Brain pericyte (primary cell): ENCODE results near the gene RGS17.
A peak's percentile ranks its signal among the peaks of the same experiment; 100 is the strongest.
"Not testable (repeated sequence)": the region's sequence is repeated elsewhere in the genome, so short reads cannot be mapped to it uniquely, and the experiment has no call there.

Experiments used
- DNase-seq: peaks from one replicate; pipeline ENCODE4 v3.0.0-alpha.2; 2012; ENCODE audit warnings: low read depth, low spot score

RGS17 gene

DNA sequence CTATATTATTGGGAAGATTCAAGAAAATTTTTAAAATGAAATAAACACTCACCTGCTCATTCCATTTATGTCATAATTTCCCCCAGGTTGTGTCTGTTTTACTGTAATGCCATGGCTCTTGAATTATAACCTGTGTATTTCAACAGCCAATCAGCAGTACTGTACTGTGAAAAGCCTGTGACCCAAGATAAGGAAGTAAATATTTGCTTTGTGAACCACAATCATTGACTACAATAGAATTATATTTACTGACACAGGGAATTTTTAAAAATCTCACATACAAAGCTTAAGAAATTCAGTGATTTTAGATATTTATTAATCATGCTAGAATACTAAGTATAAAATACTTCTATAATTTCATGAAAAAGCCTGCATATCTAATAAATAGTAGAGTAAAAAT is 6.0 kb downstream of the RGS17 start:
- no peak for DNase-seq

- DNase-seq, result no peak
Measured at GRCh38 chr6:153123801-153124200, 7.3 kb downstream of the RGS17 start.

DNA sequence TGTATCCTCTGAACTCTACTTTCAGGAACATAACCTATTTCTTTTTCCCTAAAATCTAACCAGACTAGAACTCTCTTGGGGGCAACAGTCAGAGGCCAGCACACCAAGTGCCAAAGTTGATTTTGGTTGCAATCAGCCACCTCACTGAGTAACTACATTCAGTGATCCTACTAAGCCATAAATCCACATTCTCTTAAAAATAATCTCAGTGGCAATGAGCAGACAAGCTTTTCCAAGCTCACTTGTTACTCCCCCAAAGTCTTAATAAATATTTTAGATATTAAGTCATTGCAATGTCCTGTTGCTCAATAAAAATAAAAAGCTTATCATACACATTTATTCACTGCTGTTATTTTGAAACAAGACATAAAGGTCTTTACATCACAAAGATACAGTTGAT is 9.8 kb downstream of the RGS17 start:
- no peak for DNase-seq

DNA sequence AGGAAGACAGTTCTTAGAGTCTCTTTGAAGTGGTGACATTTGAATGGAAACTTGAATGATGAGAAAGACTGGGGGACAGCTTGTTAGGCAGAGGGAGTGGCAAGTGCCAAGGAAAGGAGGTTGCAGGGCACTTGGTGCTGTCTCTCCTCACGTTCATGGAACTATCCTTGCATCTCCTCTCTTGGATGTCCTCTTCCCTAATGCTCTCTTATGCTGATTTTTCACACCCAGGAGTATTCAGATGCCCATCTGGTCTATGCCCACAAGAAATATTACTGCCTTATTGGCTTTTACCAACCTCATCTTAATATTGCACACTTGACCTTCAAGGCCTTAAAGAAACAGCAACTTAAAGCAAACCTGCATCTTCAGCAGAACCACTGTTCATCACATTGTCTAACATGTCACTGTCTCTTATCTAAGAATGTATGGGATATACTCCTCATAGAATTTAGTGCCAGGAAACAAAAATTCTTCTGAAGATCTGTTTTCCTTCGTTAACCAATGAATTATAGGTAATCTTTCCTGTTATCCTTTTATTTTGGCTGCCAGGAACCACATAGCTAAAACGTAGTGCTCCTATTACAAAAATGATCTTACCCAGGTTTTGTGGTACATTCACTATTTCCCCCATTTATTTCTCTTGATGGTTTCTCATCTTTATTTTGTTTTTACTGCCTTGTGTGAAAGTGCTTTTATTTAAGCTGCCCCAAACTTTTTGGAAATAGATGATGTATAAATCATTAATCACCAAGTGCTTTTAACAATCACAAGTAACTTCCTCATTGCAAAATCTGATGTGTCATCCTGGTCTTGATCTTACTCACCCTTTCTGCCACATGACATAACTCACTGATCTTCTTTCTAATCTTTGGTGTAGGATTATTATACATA is 12.8 kb downstream of the RGS17 start:
- DNase-seq, result no peak

GRCh38 chr6:153111082-153111481 is 20.0 kb downstream of the RGS17 start:
- not testable (repeated sequence) for DNase-seq

- DNase-seq, result not testable (repeated sequence)
Measured at GRCh38 chr6:153110612-153111011, 20.5 kb downstream of the RGS17 start.

DNA sequence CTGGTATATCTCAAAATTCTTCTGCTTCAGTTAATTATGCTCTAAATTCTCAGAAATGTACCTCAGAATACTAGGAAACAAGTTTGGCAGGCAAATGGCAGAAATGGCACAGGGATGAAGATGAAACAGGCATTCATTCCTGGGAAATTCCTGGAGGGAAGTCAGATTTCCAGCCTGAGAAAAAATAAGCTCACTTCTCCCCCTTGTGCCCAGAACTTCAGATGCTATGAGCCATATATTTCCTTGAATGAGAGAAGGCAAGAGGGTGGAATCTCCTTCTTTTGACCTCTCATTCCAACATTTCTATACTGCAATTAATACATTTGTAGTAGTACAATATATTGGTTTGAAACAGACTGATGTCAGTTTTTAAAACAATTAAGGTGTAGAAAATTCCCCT is 22.8 kb downstream of the RGS17 start:
- DNase-seq, result no peak

DNA sequence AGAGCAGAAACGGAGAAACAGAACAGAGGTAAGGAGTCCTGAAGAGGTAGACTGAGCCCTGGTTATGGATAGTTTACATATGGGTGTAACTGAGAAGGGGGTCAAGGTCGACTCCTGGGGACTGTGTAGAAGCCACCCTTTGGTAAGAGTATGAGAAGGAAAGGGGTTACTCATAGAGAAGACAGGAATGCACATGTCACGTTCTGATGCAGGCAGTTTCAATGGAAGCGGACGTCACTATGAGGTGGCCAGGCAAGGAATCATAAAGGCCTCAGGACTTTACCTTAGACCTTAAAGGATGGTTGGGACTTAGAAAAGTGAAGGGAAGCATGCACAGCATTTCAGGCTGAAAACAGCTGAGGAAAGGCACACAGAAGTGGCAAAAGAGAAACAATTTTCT is 25.1 kb downstream of the RGS17 start:
- no peak for DNase-seq

DNA sequence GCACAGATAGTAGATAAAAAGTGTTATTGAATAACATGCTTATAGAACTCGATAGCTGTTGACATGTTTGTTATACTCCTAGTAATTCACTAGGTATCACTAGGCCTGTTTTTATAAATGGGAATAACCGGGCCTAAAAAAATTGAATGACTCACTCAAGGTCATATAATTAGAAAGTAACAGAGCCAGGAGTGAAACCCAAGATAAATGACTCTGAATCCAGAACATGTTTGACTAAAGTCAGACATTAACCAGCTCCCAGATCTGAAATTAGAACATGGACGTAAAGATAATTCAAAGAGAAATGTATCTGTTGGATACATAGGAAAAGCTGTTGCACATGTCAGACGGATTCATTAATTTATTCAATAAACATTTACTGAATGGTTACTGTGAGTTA is 26.9 kb downstream of the RGS17 start:
- no peak for DNase-seq

- DNase-seq, result no peak
Measured at GRCh38 chr6:153103319-153103655, 27.8 kb downstream of the RGS17 start.

DNA sequence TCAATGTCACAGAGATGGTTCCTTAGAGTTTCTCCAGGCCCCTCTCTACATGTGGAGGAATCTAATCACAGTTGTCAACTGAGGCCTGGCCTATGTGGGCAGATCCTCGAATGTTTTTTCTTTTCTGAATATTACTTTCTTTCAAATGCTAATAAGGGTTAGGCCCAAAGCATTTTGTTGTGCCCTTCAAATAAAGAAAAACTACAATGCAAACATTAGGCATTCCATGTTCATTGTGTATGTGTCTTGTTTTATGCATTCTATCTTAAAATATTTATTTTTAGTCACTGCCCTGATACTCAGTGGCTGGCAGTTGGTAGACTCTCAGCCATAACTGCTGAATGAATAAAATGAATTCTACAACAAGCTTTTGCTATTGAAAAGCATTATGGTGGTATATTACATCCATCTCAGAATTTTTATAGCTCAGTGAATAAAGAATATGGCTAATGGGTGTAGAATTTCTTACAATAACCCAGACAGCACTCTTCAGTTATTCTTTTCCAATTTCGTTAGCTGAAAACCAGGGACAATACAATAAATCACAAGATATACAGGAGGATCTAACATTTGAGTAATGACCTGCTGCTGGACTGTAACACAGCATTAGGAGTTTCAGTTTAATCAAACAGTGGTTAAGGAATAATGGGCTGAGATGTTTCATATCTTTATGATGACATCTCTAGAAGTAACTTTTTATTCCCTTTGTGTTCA is 28.3 kb downstream of the RGS17 start:
- no peak for DNase-seq

GRCh38 chr6:153101461-153101860 is 29.6 kb downstream of the RGS17 start:
- DNase-seq, result no peak

- no peak for DNase-seq
Measured at GRCh38 chr6:153099636-153100035, 31.4 kb downstream of the RGS17 start.

- no peak for DNase-seq
Measured at GRCh38 chr6:153096792-153097191, 34.3 kb downstream of the RGS17 start.

DNA sequence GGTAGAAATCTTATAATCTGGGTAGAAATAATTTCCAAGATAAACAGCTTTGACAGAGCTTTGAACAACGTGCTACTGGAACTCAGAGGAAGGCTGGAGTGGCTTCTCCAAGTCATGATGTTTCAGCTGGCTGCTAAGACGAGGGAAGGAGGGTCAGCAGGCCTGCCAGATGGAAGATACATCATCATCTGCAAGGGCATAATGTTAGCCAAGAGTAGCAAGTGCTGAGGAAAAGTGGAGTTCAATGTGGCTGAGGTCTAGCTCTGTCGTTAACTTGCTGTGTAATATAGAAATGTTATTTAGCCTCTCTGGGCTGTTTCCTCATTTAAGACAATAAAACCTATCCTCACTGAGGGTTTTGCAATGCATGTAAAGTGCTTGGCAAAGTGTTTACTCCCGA is 35.1 kb downstream of the RGS17 start:
- DNase-seq, result no peak

DNA sequence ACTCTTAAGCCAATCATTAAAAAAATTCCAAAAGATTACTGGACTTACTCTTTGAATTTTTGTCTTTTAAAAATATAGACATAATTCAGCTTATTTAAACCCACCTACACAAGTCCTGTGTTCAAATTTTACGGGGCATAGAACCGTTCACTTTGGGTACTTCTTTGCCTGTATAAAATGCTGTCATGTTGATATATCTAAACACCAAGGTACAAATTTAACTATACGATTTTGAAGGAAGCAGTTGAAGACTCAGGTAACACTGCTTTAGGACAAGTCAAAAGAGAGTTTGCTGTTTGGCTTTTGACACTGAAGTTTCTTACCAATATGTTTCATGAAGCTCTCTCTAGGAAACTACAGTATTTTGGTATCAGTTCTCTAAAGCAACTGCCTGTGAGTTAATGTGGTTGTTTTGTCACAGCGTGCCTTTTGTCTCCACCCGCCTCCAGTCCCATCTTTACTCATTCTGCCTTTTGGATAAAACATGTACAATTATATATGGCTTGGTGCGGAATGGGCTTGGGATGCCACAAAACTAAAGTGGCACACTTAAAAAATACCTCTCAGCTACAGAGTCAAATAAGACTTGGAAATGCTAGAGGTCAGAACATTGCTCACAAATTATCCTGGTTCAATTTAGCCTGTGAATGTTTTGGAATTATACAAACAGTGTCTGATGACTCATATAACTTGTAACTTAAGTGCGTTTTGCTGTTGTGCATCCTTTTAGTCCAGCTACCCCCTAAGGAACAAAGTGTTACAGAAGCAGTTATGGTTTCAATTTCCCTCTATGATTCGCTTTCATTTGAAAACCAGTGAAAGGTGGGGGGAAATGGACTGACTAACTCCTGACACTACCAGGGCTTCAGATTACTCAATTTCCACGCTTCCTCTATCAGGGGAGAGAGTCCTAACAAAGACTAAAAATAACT is 38.7 kb downstream of the RGS17 start:
- DNase-seq, result peak; percentile 47

GRCh38 chr6:153090241-153090930 is 40.7 kb downstream of the RGS17 start:
- DNase-seq, result peak; percentile 47

GRCh38 chr6:153088796-153089195 is 42.3 kb downstream of the RGS17 start:
- no peak for DNase-seq

DNA sequence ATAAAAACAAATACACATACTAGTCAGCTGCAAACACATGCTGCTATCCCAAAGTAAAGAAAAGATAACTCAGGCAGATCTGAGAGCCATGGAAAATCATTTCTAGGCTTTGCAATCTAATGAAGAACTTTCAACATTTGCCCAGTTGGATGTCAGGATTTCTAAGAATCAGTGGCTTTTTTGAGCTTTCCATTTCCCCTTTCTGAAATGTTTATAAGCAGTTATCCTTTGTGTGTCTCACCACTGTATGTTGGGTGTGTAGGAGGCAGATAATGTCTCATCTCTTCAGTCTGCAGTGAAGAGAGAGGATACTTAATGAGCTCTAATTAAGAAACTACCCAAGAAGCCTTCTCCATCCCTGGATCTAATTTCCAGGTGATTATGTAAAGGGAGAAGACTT is 43.6 kb downstream of the RGS17 start:
- no peak for DNase-seq

DNA sequence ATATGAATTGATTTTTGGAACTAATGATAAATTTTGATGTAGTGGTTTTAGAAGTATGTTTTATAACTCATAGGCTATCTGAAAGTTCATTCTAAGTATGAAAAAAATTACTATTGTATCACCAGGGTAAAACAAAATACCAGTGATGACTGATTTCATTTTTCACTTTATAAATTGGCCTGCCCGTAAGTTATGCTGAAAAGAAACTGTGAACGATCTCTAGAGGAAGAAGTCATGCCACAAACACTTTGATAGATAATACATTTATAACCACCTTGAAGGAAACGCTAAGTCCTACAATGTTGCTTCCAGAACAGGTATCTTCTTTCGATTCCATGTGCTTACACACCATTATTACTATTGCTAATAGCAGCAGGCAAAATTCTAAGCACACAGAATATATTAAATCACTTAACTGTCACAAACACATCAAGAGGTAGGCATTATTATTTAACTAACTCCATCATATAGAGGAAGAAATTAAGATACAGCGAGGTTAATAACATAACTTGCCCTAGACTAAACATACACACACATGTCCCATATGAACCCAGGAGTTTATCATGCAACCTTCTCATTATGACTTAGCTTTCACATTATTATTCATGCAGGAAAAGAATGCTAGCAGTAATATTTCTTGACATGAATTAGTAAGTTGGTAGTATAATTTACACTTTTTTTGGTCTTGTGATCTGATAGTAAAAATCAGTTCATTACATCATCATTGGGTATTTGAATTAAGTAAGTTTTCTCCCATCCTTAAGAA is 44.7 kb downstream of the RGS17 start:
- no peak for DNase-seq

DNA sequence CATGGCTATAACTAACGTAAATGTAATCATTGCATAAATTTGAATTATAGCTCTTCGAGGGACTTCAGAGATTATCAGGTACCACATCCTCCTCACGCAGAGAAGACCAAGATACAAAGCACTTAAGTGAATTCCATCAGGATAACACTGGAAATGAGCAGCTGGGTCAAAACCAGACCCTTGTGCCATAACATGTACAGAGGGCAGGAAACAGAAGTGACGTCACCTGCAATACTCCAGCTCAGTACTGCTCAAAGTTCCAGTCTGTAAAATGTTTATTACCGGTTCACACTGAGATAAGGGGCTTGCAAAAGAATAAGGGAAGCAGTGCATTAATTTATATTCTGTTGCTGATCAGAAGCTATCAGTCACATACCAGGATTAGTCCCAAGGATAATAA is 45.8 kb downstream of the RGS17 start:
- DNase-seq, result no peak
